SK-N-SH treated with all-trans-retinoic acid at 6 μM for 48 hours (cell line): ENCODE data around the gene ADARB2.

ENCODE experiments used
- ATAC-seq: fragments of 200-7000 bp; cut with Tn5 transposase; 3 replicates; pipeline ENCODE4 v1.9.1; 2020; ENCODE audit warnings: mild to moderate bottlenecking, moderate library complexity
- ARNTL ChIP-seq: fragments of 450-650 bp; formaldehyde crosslinking; IDR thresholded peaks from 2 replicates; pipeline ENCODE4 v1.5.0; 2020; ENCODE audit warnings: low read depth, mild to moderate bottlenecking, moderate library complexity, borderline replicate concordance
- BACH2 ChIP-seq: fragments of 250-450 bp; sonication (Bioruptor Pico); IDR thresholded peaks from 2 replicates; pipeline ENCODE4 v1.9.0; 2021; ENCODE audit warnings: mild to moderate bottlenecking, borderline replicate concordance
- CREB5 ChIP-seq: fragments of 250-450 bp; sonication (Bioruptor Pico); IDR thresholded peaks from 2 replicates; pipeline ENCODE4 v1.5.1; 2020; ENCODE audit warnings: low read depth, mild to moderate bottlenecking, moderate library complexity
- CSDC2 ChIP-seq: fragments of 250-450 bp; sonication (Bioruptor Pico); IDR thresholded peaks from 2 replicates; pipeline ENCODE4 v1.5.0; 2020; ENCODE audit warnings: mild to moderate bottlenecking, moderate library complexity
- CSRNP3 ChIP-seq: fragments of 250-450 bp; sonication (Bioruptor Pico); IDR thresholded peaks from 2 replicates; pipeline ENCODE4 v1.5.1; 2021; ENCODE audit warnings: mild to moderate bottlenecking, moderate library complexity
- ESRRG ChIP-seq: fragments of 250-450 bp; sonication (Bioruptor Pico); IDR thresholded peaks from 2 replicates; pipeline ENCODE4 v1.6.1; 2021; ENCODE audit warnings: mild to moderate bottlenecking
- GLIS3 ChIP-seq: fragments of 250-450 bp; sonication (Bioruptor Pico); IDR thresholded peaks from 2 replicates; pipeline ENCODE4 v1.5.0; 2020; ENCODE audit warnings: mild to moderate bottlenecking, moderate library complexity
- ISL1 ChIP-seq: fragments of 250-450 bp; sonication (Bioruptor Pico); IDR thresholded peaks from 2 replicates; pipeline ENCODE4 v2.1.2; 2022; ENCODE audit warnings: mild to moderate bottlenecking, moderate library complexity
- OSR1 ChIP-seq: fragments of 250-450 bp; sonication (Bioruptor Pico); IDR thresholded peaks from 2 replicates; pipeline ENCODE4 v1.8.0; 2022; ENCODE audit warnings: moderate library complexity, mild to moderate bottlenecking, inconsistent platforms
- PATZ1 ChIP-seq: fragments of 250-450 bp; sonication (Bioruptor Pico); IDR thresholded peaks from 2 replicates; pipeline ENCODE4 v1.8.0; 2020; ENCODE audit warnings: mild to moderate bottlenecking, moderate library complexity, borderline replicate concordance
- POU6F1 ChIP-seq: fragments of 250-450 bp; sonication (Bioruptor Pico); IDR thresholded peaks from 2 replicates; pipeline ENCODE4 v1.8.0; 2021; ENCODE audit warnings: low read depth, mild to moderate bottlenecking, moderate library complexity, borderline replicate concordance
- PPARA ChIP-seq: fragments of 250-450 bp; sonication (Bioruptor Pico); IDR thresholded peaks from 2 replicates; pipeline ENCODE4 v1.5.0; 2020; ENCODE audit warnings: mild to moderate bottlenecking, borderline replicate concordance
- RARB ChIP-seq: fragments of 250-450 bp; sonication (Bioruptor Pico); IDR thresholded peaks from 2 replicates; pipeline ENCODE4 v1.8.0; 2021; ENCODE audit warnings: mild to moderate bottlenecking, moderate library complexity
- SNAI2 ChIP-seq: fragments of 250-450 bp; sonication (Bioruptor Pico); IDR thresholded peaks from 2 replicates; pipeline ENCODE4 v1.5.0; 2020; ENCODE audit warnings: mild to moderate bottlenecking, moderate library complexity
- TCF4 ChIP-seq: fragments of 250-450 bp; sonication (Bioruptor Pico); IDR thresholded peaks from 2 replicates; pipeline ENCODE4 v1.8.0; 2021; ENCODE audit warnings: mild to moderate bottlenecking, moderate library complexity, borderline replicate concordance
- TOX ChIP-seq: fragments of 250-450 bp; sonication (Bioruptor Pico); IDR thresholded peaks from 2 replicates; pipeline ENCODE4 v1.8.0; 2021; ENCODE audit warnings: mild to moderate bottlenecking, moderate library complexity, borderline replicate concordance
- TSHZ2 ChIP-seq: fragments of 250-450 bp; sonication (Bioruptor Pico); IDR thresholded peaks from 2 replicates; pipeline ENCODE4 v1.5.0; 2020; ENCODE audit warnings: mild to moderate bottlenecking, moderate library complexity
- ZC3H10 ChIP-seq: fragments of 250-450 bp; sonication (Bioruptor Pico); IDR thresholded peaks from 2 replicates; pipeline ENCODE4 v1.5.1; 2021; ENCODE audit warnings: mild to moderate bottlenecking, moderate library complexity
- ZFP3 ChIP-seq: fragments of 250-450 bp; sonication (Bioruptor Pico); IDR thresholded peaks from 2 replicates; pipeline ENCODE4 v1.5.0; 2020; ENCODE audit warnings: mild to moderate bottlenecking, moderate library complexity
- ZFP30 ChIP-seq: fragments of 450-650 bp; formaldehyde crosslinking; IDR thresholded peaks from 2 replicates; pipeline ENCODE4 v1.5.0; 2022; ENCODE audit warnings: mild to moderate bottlenecking, moderate library complexity
- ZNF565 ChIP-seq: fragments of 450-650 bp; formaldehyde crosslinking; conservative IDR thresholded peaks from 2 replicates; pipeline ENCODE4 v1.5.0; 2020; ENCODE audit warnings: low read depth, mild to moderate bottlenecking, moderate library complexity
- ZNF70 ChIP-seq: fragments of 450-650 bp; formaldehyde crosslinking; IDR thresholded peaks from 2 replicates; pipeline ENCODE4 v1.5.0; 2020; ENCODE audit warnings: mild to moderate bottlenecking, moderate library complexity
- ZNF8 ChIP-seq: fragments of 450-650 bp; formaldehyde crosslinking; IDR thresholded peaks from 2 replicates; pipeline ENCODE4 v1.5.0; 2020; ENCODE audit warnings: mild to moderate bottlenecking, moderate library complexity

Gene ADARB2

GRCh38 chr10:1333981-1334380 lies 403.3 kb downstream of the ADARB2 start:
- no peak for ATAC-seq
- TF ChIP-seq ZFP30 (CRISPR knock-in tag): no peak

- TF ChIP-seq BACH2 (CRISPR knock-in tag): no peak
- no peak for ATAC-seq
Observed at GRCh38 chr10:1331560-1331959, 405.8 kb downstream of the ADARB2 start.

GRCh38 chr10:1329622-1330021 lies 407.7 kb downstream of the ADARB2 start:
- TF ChIP-seq ISL1 (no peak), RARB (no peak), ZNF8 (no peak), CSDC2 (CRISPR knock-in tag) (no peak), TCF4 (no peak), BACH2 (CRISPR knock-in tag) (no peak), OSR1 (CRISPR knock-in tag) (no peak), CREB5 (no peak)
- ATAC-seq: no peak

GRCh38 chr10:1328981-1329614 lies 408.2 kb downstream of the ADARB2 start:
- ATAC-seq: no peak
- TF ChIP-seq ZNF70 (CRISPR knock-in tag) (no peak), ZNF565 (CRISPR knock-in tag) (no peak), ZFP30 (CRISPR knock-in tag) (no peak), PATZ1 (CRISPR knock-in tag) (no peak), ARNTL (CRISPR knock-in tag) (no peak), SNAI2 (CRISPR knock-in tag) (no peak), TCF4 (no peak), CSRNP3 (CRISPR knock-in tag) (no peak), ESRRG (CRISPR knock-in tag) (no peak), TOX (CRISPR knock-in tag) (no peak), CSDC2 (CRISPR knock-in tag) (no peak), ZNF8 (no peak), POU6F1 (CRISPR knock-in tag) (no peak), PPARA (CRISPR knock-in tag) (no peak), ISL1 (no peak), BACH2 (CRISPR knock-in tag) (no peak), ZC3H10 (no peak)
- TF ChIP-seq, all 23 proteins: peak for 0

GRCh38 chr10:1328161-1328823 lies 409.0 kb downstream of the ADARB2 start:
- ATAC-seq: no peak
- TF ChIP-seq TOX (CRISPR knock-in tag): no peak
- TF ChIP-seq ESRRG (CRISPR knock-in tag): no peak
- no peak for TF ChIP-seq TSHZ2 (CRISPR knock-in tag)
- TF ChIP-seq RARB: no peak
- TF ChIP-seq TCF4: no peak
- no peak for TF ChIP-seq ISL1
- TF ChIP-seq GLIS3 (CRISPR knock-in tag): no peak
- TF ChIP-seq OSR1 (CRISPR knock-in tag): no peak
- no peak for TF ChIP-seq CSDC2 (CRISPR knock-in tag)
- TF ChIP-seq ARNTL (CRISPR knock-in tag): no peak
- no peak for TF ChIP-seq ZFP3 (CRISPR knock-in tag)
- TF ChIP-seq ZNF8: no peak
- no peak for TF ChIP-seq PPARA (CRISPR knock-in tag)
- no peak for TF ChIP-seq SNAI2 (CRISPR knock-in tag)
- TF ChIP-seq ZNF70 (CRISPR knock-in tag): no peak
- TF ChIP-seq POU6F1 (CRISPR knock-in tag): no peak
